ENCODE data around the gene FAM107B.
"Not testable (repeated sequence)": the region's sequence is repeated elsewhere in the genome, so short reads cannot be mapped to it uniquely, and the experiment has no call there.

Gene FAM107B

DNA sequence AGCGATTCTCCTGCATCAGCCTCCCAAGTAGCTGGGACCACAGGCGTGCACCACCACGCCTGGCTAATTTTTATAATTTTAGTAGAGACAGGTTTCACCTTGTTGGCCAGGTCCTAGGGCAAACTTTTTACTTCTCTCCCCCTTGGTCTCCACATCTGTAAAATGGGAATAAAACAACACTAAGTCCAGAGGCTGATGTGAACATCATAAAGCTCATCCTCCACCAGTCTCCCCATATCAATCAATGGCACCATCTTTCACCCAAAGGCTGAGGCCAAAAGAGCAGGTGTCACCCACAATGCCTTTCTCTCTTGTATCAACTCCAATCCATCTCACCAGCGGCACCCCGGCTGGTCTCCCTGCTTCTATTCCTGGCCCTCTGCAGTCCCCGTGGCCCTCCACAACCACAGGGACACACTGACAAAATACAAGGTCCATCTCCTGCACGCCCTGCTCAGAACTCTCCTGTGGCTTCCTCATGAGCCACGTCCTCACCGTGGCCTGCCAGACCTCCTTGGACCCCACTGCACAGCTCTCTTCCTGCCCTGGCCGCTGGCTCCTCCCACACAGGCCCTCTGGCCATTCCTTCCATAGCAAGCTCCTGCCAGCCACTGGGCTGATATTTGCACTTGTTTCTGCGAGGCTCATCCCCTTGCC, 179.0 kb downstream of the FAM107B start:
- FAIRE-seq, result no peak

DNA sequence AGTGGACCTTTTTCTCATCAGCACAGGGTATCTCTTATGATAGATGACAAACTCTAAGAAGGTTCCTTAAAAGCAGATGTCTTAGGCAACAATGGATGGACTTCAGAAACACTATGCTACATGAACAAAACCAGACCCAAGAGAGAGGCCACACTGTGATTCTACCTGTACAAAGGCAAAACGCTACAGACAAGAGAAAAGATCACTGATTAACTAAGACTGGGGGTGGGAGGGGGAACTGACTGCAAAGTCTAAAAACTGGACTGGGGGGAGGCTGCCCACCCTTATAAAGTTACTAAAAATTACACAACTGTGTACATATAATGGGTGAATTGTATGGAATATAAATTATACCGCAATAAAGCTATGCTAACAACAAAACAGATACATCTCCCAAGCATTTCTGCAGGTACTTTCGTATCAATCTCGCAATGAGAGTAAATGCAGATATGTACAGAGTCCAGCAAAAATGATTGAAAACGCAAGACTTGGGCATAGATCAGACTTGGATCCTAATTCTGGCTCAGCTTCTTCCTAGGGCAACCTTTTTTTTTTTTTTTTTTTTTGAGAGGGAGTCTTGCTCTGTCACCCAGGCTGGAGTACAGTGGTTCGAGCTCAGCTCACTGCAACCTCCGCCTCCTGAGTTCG, 179.7 kb downstream of the FAM107B start:
- no peak for FAIRE-seq

DNA sequence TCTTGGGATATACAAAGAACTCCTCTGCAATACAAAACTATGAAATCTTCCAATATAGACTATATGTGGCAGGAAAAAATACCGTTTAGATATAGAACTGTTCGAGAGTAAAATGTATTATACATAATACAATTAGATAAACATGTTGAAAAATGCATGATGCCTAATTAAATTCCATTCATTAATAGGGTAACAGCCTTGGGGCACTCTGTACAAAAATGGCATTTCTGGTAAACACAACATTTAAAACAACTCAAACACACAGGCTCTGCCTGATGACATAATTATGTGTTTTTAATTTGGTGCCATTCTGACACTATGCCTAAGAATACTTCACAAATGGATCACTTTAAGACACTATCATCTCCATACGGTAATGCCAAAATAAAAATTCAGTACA, 180.9 kb downstream of the FAM107B start:
- FAIRE-seq, result no peak

DNA sequence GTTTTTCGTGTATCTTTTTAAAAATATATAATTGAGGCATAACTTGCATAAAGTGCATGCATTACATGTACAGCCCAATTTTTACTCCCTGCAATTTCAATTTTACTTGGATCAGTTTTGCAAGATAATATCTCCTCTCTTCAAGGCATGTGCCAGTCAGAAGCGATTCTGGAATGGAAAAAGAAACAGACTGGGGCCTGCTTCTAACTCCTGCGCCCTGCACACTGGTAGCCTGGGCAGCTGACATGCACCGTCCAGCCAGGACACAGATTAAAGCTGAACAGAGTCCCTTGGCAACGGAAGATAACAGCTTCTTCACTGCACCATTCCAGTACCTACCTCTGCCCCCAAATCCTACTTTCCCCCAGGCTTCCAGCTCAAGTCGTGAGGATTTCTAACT, 182.1 kb downstream of the FAM107B start:
- FAIRE-seq, result no peak

DNA sequence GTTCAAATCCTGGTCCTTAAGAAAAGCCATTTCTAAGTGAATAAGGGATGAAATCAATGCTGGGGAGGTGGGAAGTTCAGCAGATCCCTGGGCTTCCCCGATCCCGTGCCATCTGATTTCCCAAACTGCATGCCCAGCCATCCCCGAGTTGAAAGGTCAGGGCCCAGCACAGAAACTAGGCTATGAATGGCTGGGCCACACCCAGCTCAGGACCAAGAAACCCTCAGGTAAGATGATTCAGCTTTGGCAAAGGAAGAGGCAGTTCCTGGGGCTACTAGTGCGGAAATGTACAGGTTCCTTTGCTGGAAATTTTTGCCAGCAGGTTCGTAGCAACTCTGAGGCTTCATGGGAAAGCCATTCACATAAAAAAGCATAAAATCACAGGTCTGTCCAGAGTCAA, 182.7 kb downstream of the FAM107B start:
- no peak for FAIRE-seq

DNA sequence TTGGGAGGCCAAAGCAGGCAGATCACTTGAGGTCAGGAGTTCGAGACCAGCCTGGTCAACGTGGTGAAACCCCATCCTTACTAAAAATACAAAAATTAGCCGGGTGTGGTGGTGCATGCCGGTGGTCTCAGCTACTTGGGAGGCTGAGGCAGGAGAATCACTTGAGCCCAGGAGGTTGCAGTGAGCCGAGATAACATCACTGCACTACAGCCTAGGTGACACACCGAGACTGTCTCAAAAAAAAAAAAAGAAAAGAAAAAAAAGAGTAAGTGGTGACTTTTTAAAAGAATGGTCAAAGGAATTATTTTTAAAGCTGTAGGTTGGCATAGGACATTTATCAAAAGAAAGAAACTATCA, 185.8 kb downstream of the FAM107B start:
- FAIRE-seq, result not testable (repeated sequence)

DNA sequence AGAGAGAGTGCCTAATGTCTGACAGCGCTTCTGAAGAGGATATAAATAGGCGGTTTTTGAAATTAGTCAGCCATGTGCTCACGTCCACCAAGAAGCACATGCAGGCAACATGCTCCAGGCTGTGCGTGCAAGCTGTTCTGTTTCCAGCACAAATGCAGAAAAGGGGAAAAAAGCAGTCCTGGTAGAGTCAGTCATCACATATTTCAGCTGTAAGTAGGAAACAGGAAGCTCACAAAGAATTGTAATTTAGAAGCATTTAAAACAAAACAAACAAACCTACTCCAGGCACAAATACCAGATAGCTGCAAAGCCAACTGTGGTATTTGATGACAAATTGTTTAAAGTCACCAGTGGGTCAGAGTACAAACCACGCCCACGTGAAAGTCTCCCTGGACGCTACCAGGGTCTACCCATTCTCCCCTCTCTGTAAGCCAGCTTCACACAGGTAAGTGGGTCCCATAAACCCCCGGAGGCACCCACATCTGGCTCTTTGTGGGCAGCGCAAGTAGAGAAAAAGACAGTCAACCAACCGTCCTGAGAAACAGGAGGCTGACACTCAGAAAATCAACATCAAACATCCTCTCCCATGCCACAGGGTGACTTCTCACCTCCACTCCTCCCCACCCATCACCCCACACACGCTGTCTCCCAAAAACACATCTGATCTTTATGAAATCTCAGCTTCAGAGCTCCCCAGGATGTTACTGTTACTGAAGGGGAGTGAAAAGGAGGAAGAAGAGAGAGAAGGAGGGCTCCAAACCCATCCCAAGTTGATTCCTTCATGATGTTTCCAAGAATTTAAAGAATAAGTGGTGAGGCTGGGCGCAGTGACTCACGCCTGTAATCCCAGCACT, 186.4 kb downstream of the FAM107B start:
- FAIRE-seq, result no peak

DNA sequence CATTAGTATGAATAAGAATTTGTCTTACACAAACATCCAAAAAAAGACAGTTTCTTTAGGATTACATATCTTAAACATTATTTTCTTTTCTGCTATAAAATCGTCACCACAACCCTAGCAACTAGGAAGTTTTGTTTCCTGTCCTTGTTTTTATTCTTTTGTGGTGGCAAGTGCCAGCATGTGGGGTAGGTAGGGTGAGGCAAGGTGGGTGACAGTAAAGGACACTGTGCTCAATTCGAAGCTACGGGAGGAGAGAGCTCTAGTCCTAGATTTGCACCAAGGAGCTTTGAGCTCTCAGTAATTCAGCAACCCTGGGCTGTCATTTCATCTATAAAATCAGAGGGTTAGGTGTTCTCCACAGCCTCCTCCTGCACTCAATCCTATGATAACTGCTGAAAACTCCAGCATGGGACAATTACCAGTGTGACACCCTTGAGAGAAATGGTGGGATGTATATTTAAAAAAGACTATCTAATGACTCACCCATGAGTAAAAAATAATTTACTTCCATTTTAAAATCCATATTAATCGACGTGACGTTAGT, 187.1 kb downstream of the FAM107B start:
- no peak for FAIRE-seq

DNA sequence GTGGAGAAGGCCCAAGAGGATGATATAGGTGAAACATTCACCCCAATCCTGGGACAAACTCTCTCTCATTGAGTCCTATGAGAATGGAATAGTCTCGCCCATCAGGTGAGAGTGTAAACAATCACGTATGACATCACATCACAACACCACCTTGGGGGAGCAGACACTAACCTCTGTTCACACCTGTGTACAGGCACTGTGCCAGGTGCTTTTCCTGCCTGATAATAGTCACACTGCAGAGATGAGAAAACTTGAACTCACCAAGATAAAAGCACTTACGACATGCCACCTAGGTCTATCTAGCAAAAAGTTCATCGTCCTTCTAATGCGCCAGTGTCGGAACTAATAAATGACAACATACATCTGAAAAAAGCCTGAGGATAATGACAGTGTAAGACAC, 187.8 kb downstream of the FAM107B start:
- no peak for FAIRE-seq

DNA sequence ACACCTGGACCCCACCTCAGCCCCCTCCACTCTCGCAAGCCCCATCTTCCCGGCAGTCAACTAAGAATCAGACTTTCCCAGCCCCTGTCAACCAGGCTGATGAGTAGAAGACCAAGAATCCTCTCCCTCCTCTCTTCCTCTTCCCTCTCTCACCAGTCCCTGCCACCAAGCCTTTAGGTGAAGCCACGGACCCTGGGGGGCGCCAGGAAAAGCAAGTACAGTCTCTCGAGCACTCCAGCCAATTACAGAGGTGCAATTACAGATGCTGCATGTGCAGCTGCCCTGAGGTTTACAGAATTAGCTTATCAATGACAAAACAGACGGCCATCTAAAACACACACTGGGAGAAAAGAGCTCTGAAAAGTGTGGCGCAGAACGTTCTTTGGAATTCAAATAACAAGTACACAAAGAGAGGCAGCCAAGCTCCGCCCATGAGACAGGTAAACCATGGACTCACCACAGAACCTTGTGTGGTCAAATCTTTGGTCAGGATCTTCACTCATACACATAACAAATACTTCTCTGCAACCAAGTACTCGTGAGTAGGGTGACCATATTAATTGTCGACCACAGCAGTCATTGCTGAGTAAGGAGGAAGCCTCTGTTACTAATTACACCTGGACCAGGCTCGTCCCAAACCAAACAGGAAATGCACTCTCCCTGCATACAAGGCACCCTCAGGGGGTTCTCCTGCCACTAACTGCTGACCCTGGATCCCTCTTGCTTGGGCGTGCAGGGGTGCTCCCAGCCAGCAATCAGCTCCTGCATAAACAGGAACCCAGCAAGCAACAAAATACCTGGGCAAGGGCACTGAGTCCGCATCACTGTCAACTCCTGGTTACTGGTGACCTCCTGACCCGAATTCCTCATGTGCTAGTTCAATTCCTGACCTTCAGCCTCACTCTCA, 189.2 kb downstream of the FAM107B start:
- FAIRE-seq, result no peak

DNA sequence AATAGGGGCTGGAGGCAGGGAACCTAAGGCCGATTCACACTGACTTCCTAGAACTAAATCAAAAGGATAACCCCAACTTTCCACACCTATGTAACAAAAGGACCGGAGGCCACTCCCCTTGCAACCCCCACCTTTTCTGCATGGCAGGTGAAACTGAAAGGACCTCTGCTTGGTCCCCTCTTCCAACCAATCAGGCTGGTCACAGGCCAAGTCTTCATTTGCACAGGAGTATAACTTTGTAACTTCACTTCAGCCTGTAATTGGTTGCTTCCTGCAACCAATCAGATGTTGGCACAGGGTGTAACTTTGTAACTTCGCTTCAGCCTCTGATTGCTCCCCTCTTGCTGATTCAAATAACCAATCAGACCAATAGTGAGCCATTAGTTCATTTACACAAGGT, 190.0 kb downstream of the FAM107B start:
- FAIRE-seq, result no peak

DNA sequence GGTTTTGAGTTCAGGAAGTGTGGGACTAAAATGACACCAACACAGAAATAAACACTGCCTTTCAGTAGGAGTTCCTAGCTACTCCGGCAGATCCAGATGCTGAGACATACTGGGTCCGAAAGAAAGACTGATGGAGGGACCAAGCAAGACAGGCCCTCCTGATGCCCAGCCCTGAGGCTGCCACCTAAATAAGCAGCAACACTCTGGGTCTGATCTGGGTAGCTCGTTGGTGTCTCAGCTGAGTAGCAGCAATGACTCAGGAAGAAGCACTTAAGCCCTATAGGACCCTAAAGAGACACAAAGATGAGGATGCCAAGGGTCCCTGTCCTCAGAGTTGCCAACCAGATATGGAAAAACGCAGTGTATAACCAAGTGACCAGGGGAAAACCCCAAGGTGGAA, 190.7 kb downstream of the FAM107B start:
- no peak for FAIRE-seq

DNA sequence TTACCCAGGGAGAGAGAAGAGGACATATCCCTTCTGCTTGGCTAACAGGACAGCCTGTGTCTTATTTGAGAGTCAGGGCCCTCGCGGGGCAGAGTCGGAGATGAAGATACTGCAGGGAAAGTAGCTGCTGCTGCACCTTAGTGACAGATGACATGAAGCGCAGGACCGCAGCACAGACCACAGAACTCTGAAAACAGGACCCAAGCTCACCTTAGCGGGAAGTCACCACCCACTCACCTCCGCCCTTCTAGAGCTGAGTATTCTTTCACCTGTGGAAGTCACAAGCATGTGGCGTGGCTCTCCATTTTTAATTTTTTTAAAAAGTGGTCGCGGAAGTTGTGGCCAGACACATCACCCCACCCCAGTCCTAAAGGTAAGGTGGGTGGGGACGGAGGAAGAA, 191.4 kb downstream of the FAM107B start:
- FAIRE-seq, result no peak

DNA sequence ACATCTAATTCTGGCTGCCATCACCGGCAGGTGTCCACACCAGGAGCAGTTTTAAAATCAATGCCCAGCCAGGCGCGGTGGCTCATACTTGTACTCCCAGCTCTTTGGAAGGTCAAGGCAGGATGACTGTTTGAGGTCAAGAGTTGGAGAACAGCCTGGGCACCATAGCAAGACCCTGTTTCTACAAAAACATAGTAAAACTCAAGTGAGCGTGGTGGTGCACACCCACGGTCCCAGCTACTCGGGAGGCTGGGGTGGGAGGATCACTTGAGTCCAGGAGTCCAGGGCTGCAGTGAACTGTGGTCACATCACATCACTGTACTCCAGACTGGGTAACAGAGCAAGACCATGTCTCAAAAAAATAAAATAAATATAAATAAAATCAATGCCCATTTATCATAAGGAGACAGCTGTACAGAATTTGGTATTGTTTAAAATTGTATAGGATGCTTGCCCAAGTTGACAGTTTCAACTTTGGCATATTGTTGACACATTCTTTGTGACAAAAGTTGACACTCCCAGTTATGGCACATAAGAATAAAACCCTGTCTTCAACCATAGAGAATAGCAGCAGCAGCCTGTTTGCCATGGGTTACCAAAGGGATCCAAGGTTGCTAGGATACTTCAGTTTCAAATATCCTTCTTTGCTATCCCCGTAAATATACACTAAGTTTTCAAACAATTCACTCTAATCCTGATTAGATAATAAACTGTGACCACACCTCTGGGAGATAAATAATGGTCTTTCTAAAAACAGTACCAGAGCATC, 193.0 kb downstream of the FAM107B start:
- FAIRE-seq, result no peak

DNA sequence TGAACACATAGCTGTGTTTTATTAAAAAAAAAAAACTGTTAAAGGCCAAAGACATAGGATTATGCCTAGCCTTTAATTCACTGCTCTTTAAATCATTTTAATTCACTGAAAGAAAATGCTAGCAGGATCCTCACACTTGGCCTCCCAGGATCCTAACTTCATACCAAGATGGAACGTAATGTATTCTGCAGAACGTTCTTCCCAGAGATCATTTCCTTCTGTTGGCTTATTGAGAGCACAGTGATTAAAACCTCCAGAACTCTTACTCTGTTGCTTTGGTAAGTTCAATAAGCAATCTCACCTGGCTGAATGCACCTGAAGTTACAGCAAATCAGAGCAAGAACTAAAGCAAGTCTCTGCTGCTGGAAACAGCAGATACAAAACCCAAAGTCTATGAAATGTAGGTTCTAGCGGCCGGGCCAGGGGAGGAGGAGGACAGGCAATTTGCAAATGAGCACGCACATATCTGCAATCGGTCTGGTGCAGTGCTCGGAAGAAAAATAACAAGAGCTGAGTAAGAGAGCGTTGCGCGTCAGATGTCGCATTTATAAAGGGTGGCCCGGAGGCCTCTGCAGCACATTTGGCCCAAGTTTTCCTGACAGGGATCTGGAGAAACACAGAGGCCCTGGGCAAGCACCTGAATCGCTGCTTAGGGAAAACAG, 193.9 kb downstream of the FAM107B start:
- no peak for FAIRE-seq

DNA sequence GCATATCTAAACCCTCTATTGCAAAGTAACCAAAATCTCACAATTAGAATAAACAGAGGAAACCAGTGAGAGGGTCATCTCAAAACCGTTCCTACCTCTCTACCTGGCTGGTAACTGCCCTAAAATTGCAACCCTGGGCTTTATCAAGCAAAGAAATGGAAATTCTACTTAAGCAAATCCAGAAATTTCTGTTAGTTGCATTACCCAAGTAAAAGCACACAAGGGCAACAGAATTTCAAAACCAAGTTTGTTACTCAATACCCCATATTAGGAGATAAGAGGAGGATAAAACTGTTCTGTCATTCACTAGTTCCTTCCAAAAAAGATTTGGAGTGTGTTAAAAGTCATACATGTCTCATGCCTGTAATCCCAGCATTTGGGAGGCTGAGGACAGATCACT, 195.3 kb downstream of the FAM107B start:
- FAIRE-seq, result no peak

DNA sequence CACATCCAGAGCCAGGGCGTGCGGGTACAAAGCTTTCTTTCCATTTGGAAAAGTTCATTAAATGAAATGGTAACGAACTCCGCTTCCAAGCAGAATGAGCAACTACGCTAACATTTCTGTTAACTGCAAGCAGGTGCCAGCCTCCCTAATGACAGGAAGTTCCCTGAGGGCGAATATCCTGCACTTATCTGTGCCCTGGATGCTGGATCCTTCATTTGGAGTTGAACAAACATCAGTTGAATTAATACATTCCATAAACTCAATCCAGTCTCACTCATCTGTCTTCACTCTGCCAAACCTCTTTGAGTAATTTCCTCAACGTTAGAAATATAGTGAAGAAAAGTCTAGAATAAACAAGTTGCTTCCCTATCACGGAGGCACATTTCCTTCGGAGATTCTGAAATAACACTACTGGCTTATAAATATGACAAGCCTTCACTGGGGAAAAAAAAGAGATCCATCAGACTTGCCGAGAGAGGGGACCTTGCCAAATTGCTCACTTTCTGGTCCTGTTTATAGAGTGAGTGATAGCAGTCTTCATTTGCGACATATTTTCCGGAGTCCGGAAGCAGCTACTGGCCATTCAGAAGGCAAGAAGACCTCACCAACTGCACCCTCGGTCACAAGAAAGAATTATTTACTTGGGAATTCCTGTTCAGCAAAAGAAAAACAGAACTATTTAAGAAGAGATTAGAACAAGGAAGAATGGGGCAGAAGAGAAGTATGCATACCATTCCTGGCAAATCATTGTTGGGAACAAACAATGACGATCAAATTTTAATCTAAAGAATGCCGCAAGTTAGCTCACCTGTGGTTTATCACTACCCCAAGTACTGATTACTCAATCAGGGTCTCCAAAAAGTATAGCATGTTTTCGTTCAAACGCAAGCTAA, 196.4 kb downstream of the FAM107B start:
- no peak for FAIRE-seq

DNA sequence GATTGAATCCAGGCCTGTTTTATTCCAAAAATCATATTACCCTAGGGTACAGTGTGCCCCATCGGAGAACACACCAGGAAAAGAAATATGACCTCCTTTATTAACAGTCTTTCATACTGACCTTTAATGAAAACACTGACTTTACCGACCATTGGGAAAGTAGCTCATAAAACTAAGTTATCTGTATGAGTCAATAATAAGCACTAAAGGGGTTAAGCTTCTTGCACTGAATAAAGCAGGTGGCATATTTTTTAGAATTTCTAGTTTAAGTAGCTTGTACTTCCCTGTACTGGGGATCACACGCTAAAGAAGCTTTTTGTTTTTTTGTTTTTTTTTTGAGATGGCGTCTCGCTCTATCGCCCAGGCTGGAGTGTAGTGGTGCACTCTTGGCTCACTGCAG, 199.8 kb downstream of the FAM107B start:
- FAIRE-seq, result no peak

DNA sequence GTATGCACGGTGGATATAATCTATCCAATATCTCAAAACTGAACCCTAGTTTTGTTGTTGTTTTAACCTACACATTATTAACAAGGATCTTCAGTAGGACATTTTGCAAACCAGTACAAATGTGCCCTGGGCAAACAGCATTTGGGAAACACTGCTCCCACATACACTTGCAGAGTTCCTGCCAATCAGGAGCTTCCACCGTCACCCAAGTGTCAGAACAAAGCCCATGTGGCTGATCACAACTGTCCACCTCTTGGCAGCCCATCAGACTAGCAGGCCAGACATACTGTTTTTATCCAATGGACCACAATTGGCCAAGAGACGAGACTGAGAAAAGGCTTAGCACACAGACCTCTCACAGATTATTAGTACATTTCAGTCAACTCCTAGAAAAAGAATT, 200.4 kb downstream of the FAM107B start:
- FAIRE-seq, result no peak

DNA sequence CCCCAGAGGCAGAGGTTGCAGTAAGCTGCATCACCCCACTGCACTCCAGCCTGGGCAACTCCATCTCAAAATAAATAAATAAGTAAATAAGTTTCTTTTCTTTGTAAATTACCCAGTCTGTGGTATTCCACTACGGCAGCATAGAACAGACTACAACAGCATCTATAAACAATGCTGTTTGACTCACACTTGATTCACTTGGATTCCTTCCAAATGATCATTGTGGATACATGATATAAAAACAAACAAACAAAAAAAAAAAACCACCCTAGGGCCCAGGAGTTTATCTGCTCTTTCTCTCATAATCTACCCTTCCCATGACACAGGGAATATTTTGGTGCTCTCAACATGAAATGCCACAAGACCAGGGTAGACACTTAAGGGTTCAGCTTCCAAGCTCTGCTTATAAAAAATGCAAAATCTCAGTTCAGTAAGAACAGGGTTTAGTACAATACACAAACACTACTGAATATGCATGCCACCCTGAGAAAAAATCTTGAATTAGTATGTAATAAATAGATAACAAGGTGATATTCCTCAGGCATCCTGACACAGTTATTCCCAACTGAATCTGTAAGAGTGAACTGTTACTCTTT, 200.9 kb downstream of the FAM107B start:
- FAIRE-seq, result no peak
